Activated naive CD8-positive, alpha-beta T cell treated with anti-CD3 and anti-CD28 coated beads, Interleukin-2, amount 10 ng/mL, durations not matched to agents 7 days and 5 days (primary cell): ENCODE measurements around the gene IKBKE. TPM values are rescaled to one million over a fixed set of nuclear protein-coding genes. Genes with fewer than 3 reads are reported as not detected.

Experiments used
- ATAC-seq: fragments of 150-1000 bp; cut with Tn5 transposase; one replicate; pipeline ENCODE4 v1.10.0; 2021; ENCODE audit warnings: low read depth, moderate library complexity
- POLR2A ChIA-PET: fragments of 350-600 bp; sonication (Branson Sonifier 250); formaldehyde crosslinking; loops from one replicate; lab custom pipeline; 2021; ENCODE audit warnings: antibody characterized with exemption; lab: Charles Lee
- DNase-seq: peaks from one replicate; pipeline ENCODE4 v3.0.0; 2021
- H3K27ac Mint-ChIP-seq: one replicate; pipeline ENCODE4 v1.8.0; 2022; ENCODE audit warnings: mild to moderate bottlenecking, mixed read lengths
- H3K27me3 Mint-ChIP-seq: one replicate; pipeline ENCODE4 v1.8.0; 2022; ENCODE audit warnings: mild to moderate bottlenecking, moderate library complexity, mixed read lengths
- H3K36me3 Mint-ChIP-seq: one replicate; pipeline ENCODE4 v1.8.0; 2021; ENCODE audit warnings: mild to moderate bottlenecking, mixed read lengths
- H3K4me1 Mint-ChIP-seq: one replicate; pipeline ENCODE4 v1.8.0; 2021; ENCODE audit warnings: mixed read lengths
- H3K4me3 Mint-ChIP-seq: one replicate; pipeline ENCODE4 v1.8.0; 2022; ENCODE audit warnings: mild to moderate bottlenecking, moderate library complexity, mixed read lengths
- H3K9me3 Mint-ChIP-seq: one replicate; pipeline ENCODE4 v1.8.0; 2021; ENCODE audit warnings: mixed read lengths
- total RNA-seq, 2 experiments: library from RNA; stranded (reverse); gene quantifications; one replicate each; pipeline ENCODE4 v1.2.3, GENCODE V29; 2021

Gene IKBKE
- total RNA-seq, 2 experiments from 2014 or later = 83.5 to 84.0 TPM

GRCh38 chr1:206445911-206446356, 24.3 kb upstream of the IKBKE start:
- ATAC-seq = no peak
- Mint-ChIP-seq H3K36me3 (peaks cover 26% of the 10 kb centered on the region), H3K4me1 (peaks cover 5% of the 10 kb centered on the region), H3K4me3 (no peak overlapping the region), H3K27ac (no peak overlapping the region), H3K27me3 (no peaks in the 10 kb centered on the region), H3K9me3 (no peaks in the 10 kb centered on the region)
- POLR2A ChIA-PET = interaction anchor here (0.6 kb wide), 1 partner anchor 164 kb away, joined by 3 read pairs; no protein-coding TSS in a partner anchor
- no peak for DNase-seq

GRCh38 chr1:206446688-206447421, 23.4 kb upstream of the IKBKE start:
- no peaks in the 10 kb centered on the region for H3K9me3 Mint-ChIP-seq
- H3K27me3 Mint-ChIP-seq = no peaks in the 10 kb centered on the region
- no peak overlapping the region for H3K4me3 Mint-ChIP-seq
- peaks cover 5% of the 10 kb centered on the region for H3K4me1 Mint-ChIP-seq
- ATAC-seq = no peak
- H3K27ac Mint-ChIP-seq = no peak overlapping the region
- H3K36me3 Mint-ChIP-seq = peaks cover 25% of the 10 kb centered on the region
- POLR2A ChIA-PET = no interaction called here
- no peak for DNase-seq

GRCh38 chr1:206447422-206447765, 22.9 kb upstream of the IKBKE start:
- Mint-ChIP-seq H3K27ac (no peak overlapping the region), H3K4me1 (peaks cover 5% of the 10 kb centered on the region), H3K36me3 (peaks cover 26% of the 10 kb centered on the region), H3K27me3 (no peaks in the 10 kb centered on the region), H3K4me3 (no peak overlapping the region), H3K9me3 (no peaks in the 10 kb centered on the region)
- POLR2A ChIA-PET = no interaction called here
- no peak for DNase-seq
- no peak for ATAC-seq

GRCh38 chr1:206447792-206448191, 22.5 kb upstream of the IKBKE start:
- ATAC-seq (no peak), DNase-seq (no peak)
- no peaks in the 10 kb centered on the region for H3K9me3 Mint-ChIP-seq
- no peak overlapping the region for H3K4me3 Mint-ChIP-seq
- H3K27ac Mint-ChIP-seq = no peak overlapping the region
- H3K27me3 Mint-ChIP-seq = no peaks in the 10 kb centered on the region
- peaks cover 26% of the 10 kb centered on the region for H3K36me3 Mint-ChIP-seq
- peaks cover 5% of the 10 kb centered on the region for H3K4me1 Mint-ChIP-seq
- POLR2A ChIA-PET = no interaction called here

- POLR2A ChIA-PET = no interaction called here
- ATAC-seq (no peak), DNase-seq (no peak)
- H3K4me1 Mint-ChIP-seq = peaks cover 5% of the 10 kb centered on the region
- no peaks in the 10 kb centered on the region for H3K9me3 Mint-ChIP-seq
- peaks cover 26% of the 10 kb centered on the region for H3K36me3 Mint-ChIP-seq
- no peaks in the 10 kb centered on the region for H3K27me3 Mint-ChIP-seq
- no peak overlapping the region for H3K4me3 Mint-ChIP-seq
- H3K27ac Mint-ChIP-seq = no peak overlapping the region
These were observed 21.8 kb upstream of the IKBKE start for GRCh38 chr1:206448471-206448870.

- Mint-ChIP-seq H3K4me3 (no peak overlapping the region), H3K27ac (no peak overlapping the region)
These were observed 20.7 kb upstream of the IKBKE start for GRCh38 chr1:206449565-206449964.

GRCh38 chr1:206450281-206450680, 20.0 kb upstream of the IKBKE start:
- H3K4me1 Mint-ChIP-seq = peaks cover 5% of the 10 kb centered on the region
- H3K36me3 Mint-ChIP-seq = peaks cover 29% of the 10 kb centered on the region
- H3K9me3 Mint-ChIP-seq = no peaks in the 10 kb centered on the region
- no peak for ATAC-seq
- no peak for DNase-seq
- H3K27me3 Mint-ChIP-seq = no peaks in the 10 kb centered on the region
- no peak overlapping the region for H3K27ac Mint-ChIP-seq
- H3K4me3 Mint-ChIP-seq = no peak overlapping the region
- POLR2A ChIA-PET = no interaction called here

More at GRCh38 chr1:206449565-206449964, 20.7 kb upstream of the IKBKE start:
- Mint-ChIP-seq H3K9me3 (no peaks in the 10 kb centered on the region), H3K36me3 (peaks cover 30% of the 10 kb centered on the region), H3K4me1 (peaks cover 5% of the 10 kb centered on the region), H3K27me3 (no peaks in the 10 kb centered on the region)
- POLR2A ChIA-PET = no interaction called here
- no peak for DNase-seq
- no peak for ATAC-seq

- Mint-ChIP-seq H3K9me3 (no peaks in the 10 kb centered on the region), H3K27ac (no peak overlapping the region), H3K36me3 (peaks cover 28% of the 10 kb centered on the region), H3K27me3 (no peaks in the 10 kb centered on the region), H3K4me3 (no peak overlapping the region), H3K4me1 (peaks cover 8% of the 10 kb centered on the region)
- ATAC-seq (no peak), DNase-seq (no peak)
- POLR2A ChIA-PET = no interaction called here
These were observed 19.1 kb upstream of the IKBKE start for GRCh38 chr1:206451134-206451686.

GRCh38 chr1:206453111-206453510, 17.2 kb upstream of the IKBKE start:
- peaks cover 10% of the 10 kb centered on the region for H3K4me1 Mint-ChIP-seq
- ATAC-seq (no peak), DNase-seq (no peak)
- peaks cover 27% of the 10 kb centered on the region for H3K36me3 Mint-ChIP-seq
- H3K9me3 Mint-ChIP-seq = no peaks in the 10 kb centered on the region
- H3K27ac Mint-ChIP-seq = no peak overlapping the region
- POLR2A ChIA-PET = no interaction called here
- H3K27me3 Mint-ChIP-seq = no peaks in the 10 kb centered on the region
- H3K4me3 Mint-ChIP-seq = no peak overlapping the region

GRCh38 chr1:206455289-206455665, 15.0 kb upstream of the IKBKE start:
- Mint-ChIP-seq H3K4me3 (no peak overlapping the region), H3K36me3 (peaks cover 13% of the 10 kb centered on the region), H3K27ac (no peak overlapping the region), H3K4me1 (peaks cover 6% of the 10 kb centered on the region), H3K27me3 (no peaks in the 10 kb centered on the region), H3K9me3 (no peaks in the 10 kb centered on the region)
- POLR2A ChIA-PET = no interaction called here
- ATAC-seq (no peak), DNase-seq (no peak)

GRCh38 chr1:206455666-206456344, 14.5 kb upstream of the IKBKE start:
- Mint-ChIP-seq H3K4me1 (peaks cover 6% of the 10 kb centered on the region), H3K9me3 (no peaks in the 10 kb centered on the region), H3K4me3 (no peak overlapping the region), H3K27me3 (no peaks in the 10 kb centered on the region), H3K27ac (no peak overlapping the region), H3K36me3 (peaks cover 13% of the 10 kb centered on the region)
- POLR2A ChIA-PET = no interaction called here
- DNase-seq (no peak), ATAC-seq (no peak)

GRCh38 chr1:206456577-206457370, 13.5 kb upstream of the IKBKE start:
- H3K9me3 Mint-ChIP-seq = no peaks in the 10 kb centered on the region
- no peak for ATAC-seq
- peaks cover 7% of the 10 kb centered on the region for H3K4me1 Mint-ChIP-seq
- no peak overlapping the region for H3K4me3 Mint-ChIP-seq
- no peaks in the 10 kb centered on the region for H3K27me3 Mint-ChIP-seq
- POLR2A ChIA-PET = no interaction called here
- H3K27ac Mint-ChIP-seq = no peak overlapping the region
- DNase-seq = no peak
- H3K36me3 Mint-ChIP-seq = peaks cover 17% of the 10 kb centered on the region

- Mint-ChIP-seq H3K27me3 (no peaks in the 10 kb centered on the region), H3K36me3 (peaks cover 16% of the 10 kb centered on the region), H3K4me3 (no peak overlapping the region), H3K4me1 (peaks cover 10% of the 10 kb centered on the region), H3K9me3 (no peaks in the 10 kb centered on the region), H3K27ac (no peak overlapping the region)
- no peak for DNase-seq
- no peak for ATAC-seq
- POLR2A ChIA-PET = no interaction called here
These were observed 12.7 kb upstream of the IKBKE start for GRCh38 chr1:206457408-206458120.
